Body of pancreas (tissue), 4 donors: ENCODE results near the gene OAF.

Experiments used
- POLR2A ChIP-seq, 3 donors: fragments of 450-650 bp; IDR thresholded peaks; one replicate each; pipeline ENCODE4 v1.6.1; 2016; ENCODE audit warnings: antibody characterized with exemption in 3 of 3, mild to moderate bottlenecking in 2 of 3
- TF ChIP-seq, protein P1 (sequence below), 7 experiments: fragments of 450-650 bp in 4 of 7; fragments of 200-600 bp in 3 of 7; sonication (generic) in 3 of 7; IDR thresholded peaks; one replicate each; pipeline ENCODE4 v1.5.1; 2016 to 2019; ENCODE audit warnings: antibody characterized with exemption in 7 of 7

DNA sequence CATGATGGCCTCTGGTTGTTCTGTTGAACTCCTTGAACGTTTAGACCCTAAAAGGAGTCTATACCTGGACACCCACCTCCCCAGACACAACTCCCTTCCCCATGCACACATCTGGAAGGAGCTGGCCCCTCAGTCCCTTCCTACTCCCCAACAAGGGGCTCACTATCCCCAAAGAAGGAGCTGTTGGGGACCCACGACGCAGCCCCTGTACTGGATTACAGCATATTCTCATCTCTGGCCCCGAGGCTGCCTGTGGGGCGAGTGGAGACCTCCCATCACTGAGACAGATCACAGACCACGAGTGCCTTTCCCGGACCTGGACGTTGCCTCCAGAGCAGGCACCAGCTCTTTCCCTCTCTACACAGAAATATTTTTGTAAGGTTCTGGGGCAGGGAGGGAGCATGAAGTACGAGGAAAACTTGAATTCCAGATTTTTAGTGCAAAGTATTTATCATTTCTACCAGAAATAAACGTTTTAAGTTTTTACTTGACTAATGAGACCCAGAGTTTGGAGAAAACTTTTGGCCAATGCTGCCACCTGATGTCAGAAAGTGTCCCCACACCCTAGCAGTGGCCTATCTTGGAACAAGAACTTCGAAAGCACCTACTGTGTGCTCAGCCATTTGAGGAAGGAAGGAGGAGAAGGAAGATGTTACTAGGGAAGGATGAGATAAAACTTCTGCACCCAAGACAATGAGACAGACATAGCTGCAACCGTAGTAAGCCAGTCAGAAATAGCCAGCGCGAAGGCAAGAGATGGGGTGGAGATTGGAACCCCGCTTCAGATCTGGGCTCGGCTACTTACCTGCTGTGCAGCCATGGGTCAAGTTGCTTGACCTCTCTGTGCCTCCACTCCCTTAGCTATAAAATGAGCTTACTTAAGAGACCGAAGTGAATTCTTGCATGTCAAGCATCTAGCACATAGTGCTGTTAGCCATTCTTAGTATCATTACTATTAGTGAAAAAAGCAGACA is 18.9 kb downstream of the OAF start:
- TF ChIP-seq, protein P1, sequence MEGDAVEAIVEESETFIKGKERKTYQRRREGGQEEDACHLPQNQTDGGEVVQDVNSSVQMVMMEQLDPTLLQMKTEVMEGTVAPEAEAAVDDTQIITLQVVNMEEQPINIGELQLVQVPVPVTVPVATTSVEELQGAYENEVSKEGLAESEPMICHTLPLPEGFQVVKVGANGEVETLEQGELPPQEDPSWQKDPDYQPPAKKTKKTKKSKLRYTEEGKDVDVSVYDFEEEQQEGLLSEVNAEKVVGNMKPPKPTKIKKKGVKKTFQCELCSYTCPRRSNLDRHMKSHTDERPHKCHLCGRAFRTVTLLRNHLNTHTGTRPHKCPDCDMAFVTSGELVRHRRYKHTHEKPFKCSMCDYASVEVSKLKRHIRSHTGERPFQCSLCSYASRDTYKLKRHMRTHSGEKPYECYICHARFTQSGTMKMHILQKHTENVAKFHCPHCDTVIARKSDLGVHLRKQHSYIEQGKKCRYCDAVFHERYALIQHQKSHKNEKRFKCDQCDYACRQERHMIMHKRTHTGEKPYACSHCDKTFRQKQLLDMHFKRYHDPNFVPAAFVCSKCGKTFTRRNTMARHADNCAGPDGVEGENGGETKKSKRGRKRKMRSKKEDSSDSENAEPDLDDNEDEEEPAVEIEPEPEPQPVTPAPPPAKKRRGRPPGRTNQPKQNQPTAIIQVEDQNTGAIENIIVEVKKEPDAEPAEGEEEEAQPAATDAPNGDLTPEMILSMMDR (IDR thresholded peaks at IDR 0.05): peak; percentile 31 to 78 (median 62)
- no peak for TF ChIP-seq POLR2A (IDR thresholded peaks at IDR 0.05)
